Astrocyte of the spinal cord (primary cell): ENCODE results near the gene M6PR.
"Not testable (repeated sequence)": the region's sequence is repeated elsewhere in the genome, so short reads cannot be mapped to it uniquely, and the experiment has no call there.

Experiments
- DNase-seq: peaks from one replicate; pipeline ENCODE4 v3.0.0; 2011; ENCODE audit warnings: low read depth, low spot score
- H3K4me3 ChIP-seq: 2 replicates; pipeline ENCODE4 v1.5.1; 2011; ENCODE audit warnings: low read depth, mild to moderate bottlenecking, low read length, moderate library complexity
- in situ Hi-C: cut with HindIII; loops from 2 replicates; pipeline ENCODE4 v1.10.0; 2017; ENCODE audit warnings: low sequenced_read_pairs
- TF ChIP-seq, protein P1 (sequence below): IDR thresholded peaks from 2 replicates; pipeline ENCODE4 v1.5.1; 2012; ENCODE audit warnings: low read depth, mild to moderate bottlenecking, low read length, inconsistent platforms

Gene M6PR

DNA sequence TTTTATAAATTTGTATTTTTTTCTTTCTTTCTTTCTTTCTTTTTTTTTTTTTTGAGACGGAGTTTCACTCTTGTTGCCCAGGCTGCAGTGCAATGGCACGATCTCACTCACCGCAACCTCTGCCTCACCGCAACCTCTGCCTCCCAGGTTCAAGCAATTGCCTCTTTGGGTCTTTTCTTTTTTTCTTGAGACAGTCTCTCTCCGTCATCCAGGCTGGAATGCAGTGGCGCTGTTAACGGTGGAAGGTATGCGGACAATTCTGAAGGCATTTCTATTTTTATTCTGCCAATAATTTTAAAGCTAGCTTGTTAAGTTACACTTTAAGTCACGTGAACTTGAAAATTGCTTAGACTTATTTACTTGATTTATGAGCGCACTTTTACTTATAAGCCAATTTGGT is 43.9 kb downstream of the M6PR start:
- in situ Hi-C loops: no loop called here

DNA sequence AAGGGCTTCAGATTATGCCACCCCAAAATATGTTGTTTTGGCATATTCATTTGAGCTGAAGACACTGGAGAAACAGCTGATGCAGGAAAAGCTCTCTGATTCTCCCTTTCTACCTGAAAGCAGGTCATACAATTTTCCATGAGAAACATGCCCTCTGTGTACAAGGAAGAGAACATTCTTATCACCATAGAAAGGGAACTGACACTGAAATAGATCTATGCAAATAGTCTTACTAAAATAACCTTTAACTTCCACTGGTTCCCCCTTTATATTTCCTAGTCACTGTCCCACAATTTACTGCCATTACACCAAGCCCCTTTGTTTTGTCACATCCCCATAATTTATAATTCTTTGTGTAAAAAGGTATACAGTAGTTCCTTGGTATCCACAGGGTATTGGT is 44.8 kb downstream of the M6PR start:
- in situ Hi-C loops: no loop called here
- TF ChIP-seq, protein P1, sequence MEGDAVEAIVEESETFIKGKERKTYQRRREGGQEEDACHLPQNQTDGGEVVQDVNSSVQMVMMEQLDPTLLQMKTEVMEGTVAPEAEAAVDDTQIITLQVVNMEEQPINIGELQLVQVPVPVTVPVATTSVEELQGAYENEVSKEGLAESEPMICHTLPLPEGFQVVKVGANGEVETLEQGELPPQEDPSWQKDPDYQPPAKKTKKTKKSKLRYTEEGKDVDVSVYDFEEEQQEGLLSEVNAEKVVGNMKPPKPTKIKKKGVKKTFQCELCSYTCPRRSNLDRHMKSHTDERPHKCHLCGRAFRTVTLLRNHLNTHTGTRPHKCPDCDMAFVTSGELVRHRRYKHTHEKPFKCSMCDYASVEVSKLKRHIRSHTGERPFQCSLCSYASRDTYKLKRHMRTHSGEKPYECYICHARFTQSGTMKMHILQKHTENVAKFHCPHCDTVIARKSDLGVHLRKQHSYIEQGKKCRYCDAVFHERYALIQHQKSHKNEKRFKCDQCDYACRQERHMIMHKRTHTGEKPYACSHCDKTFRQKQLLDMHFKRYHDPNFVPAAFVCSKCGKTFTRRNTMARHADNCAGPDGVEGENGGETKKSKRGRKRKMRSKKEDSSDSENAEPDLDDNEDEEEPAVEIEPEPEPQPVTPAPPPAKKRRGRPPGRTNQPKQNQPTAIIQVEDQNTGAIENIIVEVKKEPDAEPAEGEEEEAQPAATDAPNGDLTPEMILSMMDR: no peak
- no peak overlapping the region for H3K4me3 ChIP-seq
- DNase-seq: no peak

More for the DNA sequence above, 43.9 kb downstream of the M6PR start:
- DNase-seq: no peak
- TF ChIP-seq, protein P1: no peak
- no peak overlapping the region for H3K4me3 ChIP-seq

DNA sequence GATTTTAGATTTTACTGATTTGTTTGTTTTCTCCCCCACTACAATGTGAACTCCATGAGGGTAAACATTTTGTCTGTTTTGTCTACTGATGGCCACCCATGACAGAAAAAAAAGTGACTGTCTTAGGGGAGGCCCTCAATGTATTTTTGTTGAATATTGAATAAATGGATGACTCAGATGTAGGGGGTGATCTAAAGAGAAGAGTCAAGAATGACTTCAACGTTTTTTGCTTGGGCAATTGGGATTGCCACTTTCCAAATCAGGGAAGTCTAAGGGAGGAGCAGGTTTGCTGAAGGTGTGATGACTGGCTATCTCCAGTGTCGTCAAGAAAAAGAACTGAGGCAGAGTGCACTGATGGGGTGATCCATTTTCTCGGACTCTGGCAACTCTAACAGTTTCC is 45.8 kb downstream of the M6PR start:
- no peak overlapping the region for H3K4me3 ChIP-seq
- DNase-seq: no peak
- in situ Hi-C loops: no loop called here
- TF ChIP-seq, protein P1: no peak

DNA sequence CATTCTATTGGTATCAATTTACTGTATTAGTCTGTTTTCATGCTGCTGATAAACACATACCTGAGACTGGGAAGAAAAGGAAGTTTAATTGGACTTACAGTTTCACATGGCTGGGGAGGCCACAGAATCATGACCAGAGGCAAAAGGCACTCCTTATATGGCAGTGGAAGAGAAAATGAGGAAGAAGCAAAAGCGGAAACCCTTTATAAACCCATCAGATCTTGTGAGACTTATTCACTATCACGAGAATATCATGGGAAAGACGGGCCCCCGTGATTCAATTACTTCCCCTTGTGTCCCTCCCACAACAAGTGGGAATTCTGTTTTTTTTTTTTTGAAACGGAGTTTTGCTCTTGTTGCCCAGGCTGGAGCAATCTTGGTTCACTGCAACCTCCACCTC is 46.7 kb downstream of the M6PR start:
- DNase-seq, in situ Hi-C loops, H3K4me3 ChIP-seq: not testable (repeated sequence)

DNA sequence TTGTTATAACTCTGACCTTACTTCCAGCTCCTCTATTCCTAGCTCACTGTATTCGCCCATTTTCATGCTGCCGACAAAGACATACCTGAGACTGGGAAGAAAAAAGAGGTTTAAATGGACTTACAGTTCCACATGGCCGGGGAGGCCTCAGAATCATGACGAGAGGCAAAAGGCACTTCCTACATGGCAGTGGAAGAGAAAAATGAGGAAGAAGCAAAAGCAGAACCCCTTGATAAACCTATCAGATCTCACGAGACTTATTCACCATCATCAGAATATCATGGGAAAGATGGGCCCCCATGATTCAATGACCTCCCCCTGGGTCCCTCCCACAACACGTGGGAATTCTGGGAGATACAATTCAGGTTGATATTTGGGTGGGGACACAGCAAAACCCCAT is 49.6 kb downstream of the M6PR start:
- DNase-seq: no peak
- H3K4me3 ChIP-seq: no peak overlapping the region
- TF ChIP-seq, protein P1: no peak
- in situ Hi-C loops: no loop called here

DNA sequence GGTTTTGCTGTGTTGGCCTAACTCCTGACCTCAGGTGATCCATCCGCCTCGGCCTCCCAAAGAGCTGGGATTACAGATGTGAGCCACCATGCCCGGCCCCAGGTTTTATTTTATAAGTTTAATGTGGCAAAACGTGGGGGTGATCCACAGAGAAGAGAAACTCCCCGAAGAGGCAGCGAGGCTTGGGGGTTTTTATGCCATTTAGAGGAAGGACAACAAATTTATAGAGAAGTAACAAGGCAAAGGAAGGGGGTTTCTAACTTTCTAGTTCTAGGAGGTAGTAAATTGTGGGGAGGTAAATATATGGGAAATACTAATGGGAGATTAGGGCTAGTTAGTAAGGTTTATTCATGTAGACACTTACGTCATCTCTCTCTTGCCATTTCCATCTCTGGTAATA is 52.4 kb downstream of the M6PR start:
- TF ChIP-seq, protein P1: no peak
- H3K4me3 ChIP-seq: no peak overlapping the region
- in situ Hi-C loops: no loop called here

DNA sequence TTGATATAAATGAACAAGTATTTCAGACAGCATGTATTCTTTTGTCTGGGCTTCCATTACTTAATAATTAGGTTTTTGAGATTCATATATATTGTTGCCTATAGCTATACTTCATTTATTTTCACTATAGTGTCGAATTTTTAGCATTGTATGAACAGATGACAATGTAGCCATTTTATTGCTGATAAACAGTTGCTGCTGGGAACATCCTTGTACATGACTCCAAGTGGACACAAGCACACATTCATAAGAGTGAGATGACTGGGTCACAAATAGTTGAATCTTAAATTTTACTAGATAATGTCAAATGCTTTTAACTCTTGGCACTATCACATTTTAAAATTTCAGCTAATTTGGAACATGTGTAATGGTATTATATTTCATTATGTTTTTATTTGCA is 54.5 kb downstream of the M6PR start:
- H3K4me3 ChIP-seq: no peak overlapping the region
- DNase-seq: no peak
- in situ Hi-C loops: no loop called here
- TF ChIP-seq, protein P1: no peak

More for the DNA sequence above, 52.4 kb downstream of the M6PR start:
- DNase-seq: no peak
